Stimulated activated naive CD8-positive, alpha-beta T cell treated with anti-CD3 and anti-CD28 coated beads, Interleukin-15, amount 100 ng/mL, for 72 hours (primary cell): ENCODE measurements around the gene STK24.

Source experiments
- ATAC-seq: fragments of 150-1000 bp; cut with Tn5 transposase; 2 replicates; pipeline ENCODE4 v1.10.0; 2021; ENCODE audit warnings: mild to moderate bottlenecking, moderate library complexity
- DNase-seq, 2 donors: peaks; one replicate each; pipeline ENCODE4 v3.0.0; 2021 to 2022
- H3K27ac Mint-ChIP-seq, 2 donors: one replicate each; pipeline ENCODE4 v1.8.0; 2022; ENCODE audit warnings: mild to moderate bottlenecking in 2 of 2, mixed read lengths in 2 of 2, moderate library complexity in 2 of 2
- H3K27me3 Mint-ChIP-seq: one replicate; pipeline ENCODE4 v1.8.0; 2022; ENCODE audit warnings: mixed read lengths
- H3K4me1 Mint-ChIP-seq: one replicate; pipeline ENCODE4 v1.8.0; 2022; ENCODE audit warnings: mild to moderate bottlenecking, mixed read lengths
- H3K4me3 Mint-ChIP-seq, 2 donors: one replicate each; pipeline ENCODE4 v1.8.0; 2022; ENCODE audit warnings: mild to moderate bottlenecking in 2 of 2, mixed read lengths in 2 of 2, moderate library complexity in 1 of 2
- H3K9me3 Mint-ChIP-seq, 2 donors: one replicate each; pipeline ENCODE4 v1.8.0; 2022; ENCODE audit warnings: mixed read lengths in 2 of 2

The STK24 gene

DNA sequence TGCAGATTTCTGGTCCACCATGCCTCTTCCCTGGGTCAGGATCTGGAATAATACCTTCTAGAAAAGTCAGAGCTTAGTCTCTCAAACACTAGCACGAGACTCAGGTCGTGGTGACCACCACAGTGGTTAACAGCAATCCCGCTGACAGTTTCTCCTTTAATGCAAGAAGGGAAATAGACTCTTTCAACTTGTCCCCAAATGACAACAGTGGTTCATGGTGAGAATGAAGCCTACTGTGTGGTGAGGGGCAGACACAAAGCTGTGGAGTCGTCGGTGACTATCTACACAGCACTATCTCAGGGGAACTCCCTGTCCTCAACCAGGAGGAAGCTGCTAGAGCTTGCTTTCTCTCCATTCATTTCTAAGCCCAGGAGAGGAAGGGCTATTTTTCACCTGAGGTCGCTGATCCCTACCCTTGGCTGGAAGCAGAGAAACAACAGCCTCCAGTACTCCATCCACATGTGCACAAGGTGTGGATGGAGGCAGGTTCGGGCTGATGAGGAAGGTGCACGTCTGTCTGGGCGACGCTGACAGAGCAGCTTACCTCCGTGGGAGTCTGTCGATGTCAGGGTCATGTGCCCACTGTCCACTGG, 72.4 kb downstream of the STK24 start:
- ATAC-seq, result peak; percentile 100
- Mint-ChIP-seq H3K4me1 (peaks cover 89% of the 10 kb centered on the region), H3K27me3 (no peaks in the 10 kb centered on the region), H3K9me3 (no peaks in the 10 kb centered on the region), H3K27ac (peak overlapping the region in 1 of 2 donors; percentile 34), H3K4me3 (peak overlapping the region; percentile 33 to 48)
- peak; percentile 52 to 79 for DNase-seq

DNA sequence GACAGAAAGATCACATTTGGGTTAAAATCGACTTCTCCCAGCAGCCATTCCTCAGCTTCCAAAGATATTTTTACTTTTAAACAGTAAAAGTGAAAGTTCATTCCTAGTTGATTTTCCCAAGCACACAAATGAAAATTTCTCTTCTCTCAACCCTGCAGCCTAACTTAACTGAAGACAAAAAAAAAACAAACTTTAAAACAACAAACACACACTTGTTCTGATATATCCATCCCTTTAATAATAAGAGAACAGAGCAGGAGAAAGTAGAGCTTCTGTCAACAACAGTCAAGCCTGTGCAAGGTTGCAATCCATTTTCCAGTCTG, 72.9 kb downstream of the STK24 start:
- H3K4me3 Mint-ChIP-seq, result no peak overlapping the region
- peaks cover 84% of the 10 kb centered on the region for H3K4me1 Mint-ChIP-seq
- ATAC-seq, result no peak
- no peak for DNase-seq
- no peaks in the 10 kb centered on the region for H3K27me3 Mint-ChIP-seq
- H3K9me3 Mint-ChIP-seq, result no peaks in the 10 kb centered on the region
- H3K27ac Mint-ChIP-seq, result no peak overlapping the region

DNA sequence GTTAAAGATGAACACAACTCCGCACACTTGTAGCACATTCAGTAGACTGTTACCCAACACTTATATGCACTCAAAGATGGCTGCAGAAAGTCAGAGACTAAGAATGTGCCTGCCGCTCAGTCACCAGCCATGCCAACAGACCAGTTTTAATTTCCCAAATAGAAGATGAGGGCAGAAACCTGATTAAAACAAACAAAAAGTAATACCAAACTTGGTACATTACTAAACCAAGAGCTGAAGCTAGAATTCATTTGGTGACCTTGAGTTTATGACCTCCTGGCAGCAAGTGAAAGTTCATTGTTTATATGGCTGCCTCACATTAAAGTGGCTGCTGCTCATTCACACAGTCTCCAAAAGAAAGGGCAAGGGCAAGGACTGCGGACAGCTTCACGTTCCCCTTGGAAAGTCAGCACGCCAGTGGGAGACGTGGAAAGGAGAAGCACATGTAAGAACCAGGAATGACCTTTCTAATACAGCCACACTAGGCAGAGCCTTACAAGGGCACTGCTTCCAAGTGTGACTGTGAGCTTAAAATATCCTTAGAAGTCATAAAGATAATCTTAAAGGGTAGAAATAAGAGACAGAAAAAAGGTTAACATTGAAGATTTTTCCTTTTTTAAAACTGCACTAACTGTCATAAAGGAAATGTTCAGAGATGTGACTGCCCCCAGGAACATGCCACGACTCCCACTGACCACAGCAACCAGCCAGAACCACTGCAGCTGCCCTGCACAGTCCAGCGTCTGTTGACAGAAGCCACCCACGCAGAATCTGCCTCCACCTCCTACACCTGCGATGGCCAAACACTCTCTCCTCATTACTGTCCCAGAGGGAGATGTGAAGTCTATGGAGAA, 73.5 kb downstream of the STK24 start:
- Mint-ChIP-seq H3K9me3 (no peaks in the 10 kb centered on the region), H3K27ac (no peak overlapping the region), H3K27me3 (no peaks in the 10 kb centered on the region), H3K4me1 (peaks cover 82% of the 10 kb centered on the region), H3K4me3 (no peak overlapping the region)
- DNase-seq (no peak), ATAC-seq (no peak)

DNA sequence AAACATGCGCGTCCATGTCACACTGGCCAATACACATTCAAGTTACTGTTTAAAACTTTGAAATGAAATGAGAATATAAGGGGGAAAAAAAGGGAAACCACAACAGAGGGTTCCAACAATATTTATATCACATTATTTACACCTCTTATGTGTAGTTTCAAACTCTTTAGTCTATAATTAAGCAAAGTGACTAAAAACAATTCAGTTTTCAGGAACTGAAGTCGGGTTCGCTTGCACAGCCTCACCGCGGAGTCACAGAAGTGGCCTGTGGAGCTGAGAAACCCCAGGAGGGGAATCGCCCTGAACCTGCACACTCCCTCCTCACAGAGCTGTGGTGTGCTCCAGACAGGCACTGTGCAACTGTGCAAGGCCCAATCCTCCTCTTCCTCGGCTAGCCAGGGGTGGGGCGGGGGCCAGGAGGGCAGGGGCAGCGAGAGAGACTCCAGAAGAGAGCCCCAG, 75.9 kb downstream of the STK24 start:
- no peak overlapping the region for H3K4me3 Mint-ChIP-seq
- ATAC-seq (no peak), DNase-seq (no peak)
- H3K27ac Mint-ChIP-seq, result no peak overlapping the region
- H3K9me3 Mint-ChIP-seq, result no peaks in the 10 kb centered on the region
- H3K27me3 Mint-ChIP-seq, result no peaks in the 10 kb centered on the region
- H3K4me1 Mint-ChIP-seq, result peaks cover 82% of the 10 kb centered on the region

DNA sequence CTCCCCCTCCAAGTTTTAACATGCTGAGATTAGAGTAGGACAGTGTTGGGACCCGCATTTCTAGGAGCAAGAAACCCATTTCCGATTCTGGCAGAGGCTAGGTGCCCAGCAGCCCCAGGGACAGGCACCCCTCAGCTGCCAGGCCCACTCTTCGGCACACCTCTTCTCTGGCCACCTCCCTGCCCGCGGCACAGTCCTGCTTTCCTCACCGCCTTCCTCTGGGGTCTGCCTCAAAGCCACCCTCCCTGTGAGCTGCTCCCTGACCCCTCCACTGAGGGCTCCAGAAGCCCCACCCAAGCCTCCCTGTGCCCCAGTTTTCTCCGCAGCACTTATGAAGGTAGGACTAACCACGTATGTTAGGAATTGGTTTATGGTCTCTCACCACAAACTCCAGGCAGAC, 79.9 kb downstream of the STK24 start:
- peaks cover 68% of the 10 kb centered on the region for H3K4me1 Mint-ChIP-seq
- ATAC-seq (no peak), DNase-seq (no peak)
- peak overlapping the region in 1 of 2 donors; percentile 96 for H3K27ac Mint-ChIP-seq
- H3K4me3 Mint-ChIP-seq, result no peak overlapping the region
- H3K9me3 Mint-ChIP-seq, result no peaks in the 10 kb centered on the region
- no peaks in the 10 kb centered on the region for H3K27me3 Mint-ChIP-seq

DNA sequence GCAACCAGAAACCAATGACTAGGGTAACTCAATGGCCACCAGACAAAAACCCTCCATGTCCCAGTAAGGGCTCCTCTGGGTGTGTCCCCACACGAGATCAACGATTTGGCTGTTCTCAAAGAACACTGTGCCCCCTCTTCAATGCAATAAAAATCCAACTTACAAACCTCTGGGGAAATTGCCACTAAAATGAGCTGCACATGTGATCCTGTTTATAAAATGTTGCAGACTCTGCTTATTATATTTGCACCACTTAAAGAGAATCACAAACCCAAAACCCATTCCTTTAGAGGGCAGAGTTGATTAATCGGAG, 80.5 kb downstream of the STK24 start:
- no peak overlapping the region for H3K27ac Mint-ChIP-seq
- peaks cover 68% of the 10 kb centered on the region for H3K4me1 Mint-ChIP-seq
- H3K4me3 Mint-ChIP-seq, result no peak overlapping the region
- ATAC-seq, result no peak
- H3K9me3 Mint-ChIP-seq, result no peaks in the 10 kb centered on the region
- no peaks in the 10 kb centered on the region for H3K27me3 Mint-ChIP-seq
- DNase-seq, result no peak

DNA sequence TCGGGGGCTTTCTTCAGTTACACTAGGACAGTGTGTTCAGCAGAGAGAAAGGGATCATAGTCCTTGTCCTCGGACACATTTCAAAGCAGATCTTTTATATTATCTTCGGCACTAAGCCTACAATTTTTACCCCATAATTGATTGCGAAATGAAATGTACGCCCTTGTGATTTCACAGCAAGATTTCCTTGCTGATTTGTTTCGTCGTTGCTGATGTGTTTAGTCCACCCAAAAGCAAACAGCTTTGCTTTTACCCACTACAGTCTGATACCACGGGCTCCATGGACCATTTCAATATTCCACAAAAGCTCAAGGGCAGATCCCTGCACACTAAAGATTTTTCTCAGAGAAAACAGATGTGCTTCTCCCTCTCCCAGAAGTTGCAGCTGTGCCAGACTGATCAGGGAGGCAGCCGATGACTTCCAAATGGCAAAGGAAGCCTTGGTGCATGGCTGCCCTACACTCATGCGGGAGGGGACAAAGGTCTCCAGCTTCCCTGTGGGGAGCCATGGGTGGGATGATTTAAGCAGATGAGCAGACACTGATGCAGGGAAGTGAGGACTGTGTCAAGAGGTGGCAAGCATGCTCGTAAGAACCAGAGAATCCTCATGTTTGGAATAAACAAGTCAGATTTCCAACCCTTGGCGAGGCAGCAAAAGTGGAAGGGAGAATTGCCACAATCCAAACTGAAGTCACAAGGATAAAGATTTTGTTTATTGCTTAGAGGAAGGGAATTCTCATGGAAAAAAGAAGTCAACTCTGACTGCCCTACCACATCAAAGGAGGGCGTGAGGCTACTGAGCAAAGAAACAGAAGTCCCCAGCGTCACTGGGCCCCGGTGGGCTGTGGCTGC, 81.1 kb downstream of the STK24 start:
- H3K4me3 Mint-ChIP-seq, result no peak overlapping the region
- no peak for DNase-seq
- H3K27me3 Mint-ChIP-seq, result no peaks in the 10 kb centered on the region
- ATAC-seq, result no peak
- peaks cover 73% of the 10 kb centered on the region for H3K4me1 Mint-ChIP-seq
- H3K9me3 Mint-ChIP-seq, result no peaks in the 10 kb centered on the region
- H3K27ac Mint-ChIP-seq, result peak overlapping the region in 1 of 2 donors; percentile 8

DNA sequence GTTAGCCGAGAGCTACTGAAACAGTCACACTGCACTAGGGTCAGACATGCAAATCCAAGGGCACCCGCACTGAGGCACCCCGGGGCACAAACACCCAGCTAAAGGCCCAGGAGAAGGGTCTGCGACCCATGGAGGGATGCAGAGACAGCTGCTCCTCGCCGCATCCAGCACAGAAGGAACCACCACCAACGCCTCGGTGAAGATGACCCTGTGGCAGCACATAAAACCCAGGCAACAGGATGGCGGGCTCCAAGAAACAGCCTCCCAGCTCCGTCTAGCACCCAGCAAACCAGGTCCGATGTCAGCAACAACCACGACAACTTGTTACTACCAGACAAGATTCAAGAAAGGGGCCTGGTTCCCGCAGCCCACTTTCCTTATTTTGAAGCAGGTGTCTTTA, 82.1 kb downstream of the STK24 start:
- peaks cover 75% of the 10 kb centered on the region for H3K4me1 Mint-ChIP-seq
- H3K27me3 Mint-ChIP-seq, result no peaks in the 10 kb centered on the region
- H3K27ac Mint-ChIP-seq, result no peak overlapping the region
- DNase-seq, result no peak
- ATAC-seq, result no peak
- H3K9me3 Mint-ChIP-seq, result no peaks in the 10 kb centered on the region
- no peak overlapping the region for H3K4me3 Mint-ChIP-seq

DNA sequence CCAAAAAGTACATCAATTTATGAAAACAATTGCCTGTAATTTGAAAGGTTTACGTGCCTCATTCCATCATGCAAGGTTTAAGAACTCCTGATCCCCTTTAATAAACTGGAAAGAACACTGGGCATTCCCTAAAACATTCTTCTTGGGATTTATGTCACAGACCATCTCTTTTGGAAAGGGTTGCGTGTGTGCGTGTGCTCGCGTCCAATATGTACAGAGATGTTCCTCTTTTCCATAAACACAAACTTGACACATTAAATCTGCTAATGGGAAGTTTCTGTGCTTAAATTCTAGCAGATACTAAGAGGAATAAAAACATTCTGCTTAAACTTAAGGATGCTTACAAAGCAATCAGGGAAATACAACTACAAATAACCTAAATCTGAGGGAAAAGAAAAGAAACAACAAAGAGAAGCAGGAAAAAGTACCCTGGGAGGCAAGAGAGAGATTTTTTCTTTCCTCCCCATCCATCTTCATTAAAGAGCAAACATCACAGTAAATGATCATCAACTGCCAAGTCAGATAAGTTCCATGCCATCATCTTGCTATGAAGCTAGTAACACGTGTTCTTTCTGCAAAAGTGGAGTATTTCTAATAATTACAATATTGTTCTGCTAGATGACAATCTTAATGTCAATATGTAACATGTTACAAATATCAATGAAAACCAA, 83.7 kb downstream of the STK24 start:
- no peaks in the 10 kb centered on the region for H3K9me3 Mint-ChIP-seq
- H3K27ac Mint-ChIP-seq, result no peak overlapping the region
- peaks cover 85% of the 10 kb centered on the region for H3K4me1 Mint-ChIP-seq
- ATAC-seq (no peak), DNase-seq (no peak)
- H3K27me3 Mint-ChIP-seq, result no peaks in the 10 kb centered on the region
- no peak overlapping the region for H3K4me3 Mint-ChIP-seq

DNA sequence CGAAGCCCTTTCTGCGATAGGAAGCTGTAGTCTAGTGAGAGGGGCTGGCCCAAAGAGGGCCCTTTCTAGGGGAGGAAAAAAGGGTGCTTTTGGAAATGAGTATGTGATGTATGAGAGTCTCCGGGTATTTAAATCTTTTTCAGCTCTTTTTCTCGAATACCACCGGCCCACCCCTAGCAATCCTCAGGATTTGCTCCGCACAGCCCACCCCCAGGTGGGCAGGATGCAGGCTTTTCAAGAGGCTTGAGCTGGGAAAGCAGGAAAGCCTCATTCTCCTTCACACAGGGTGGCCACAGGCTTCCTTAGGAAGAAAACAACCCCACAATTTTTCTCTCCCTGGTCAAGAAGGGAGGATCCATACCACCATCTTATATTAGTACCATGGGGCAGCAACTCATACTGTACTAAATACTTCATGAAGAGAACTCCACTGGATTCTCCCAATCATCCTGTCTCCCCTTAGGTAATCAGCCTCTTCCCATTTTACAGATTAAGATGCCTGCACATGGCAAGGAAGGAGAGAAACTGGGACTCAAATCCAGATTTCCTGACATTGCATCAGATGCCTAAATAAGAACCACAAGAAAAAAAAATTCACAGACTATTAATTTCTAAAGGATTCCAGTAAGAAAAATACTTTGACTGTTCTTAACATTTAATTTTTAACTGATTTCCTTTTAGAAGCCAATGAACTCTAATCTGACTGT, 84.4 kb downstream of the STK24 start:
- Mint-ChIP-seq H3K4me1 (peaks cover 83% of the 10 kb centered on the region), H3K4me3 (no peak overlapping the region), H3K27me3 (no peaks in the 10 kb centered on the region), H3K9me3 (no peaks in the 10 kb centered on the region), H3K27ac (peak overlapping the region; percentile 8 to 70)
- DNase-seq (no peak), ATAC-seq (no peak)

DNA sequence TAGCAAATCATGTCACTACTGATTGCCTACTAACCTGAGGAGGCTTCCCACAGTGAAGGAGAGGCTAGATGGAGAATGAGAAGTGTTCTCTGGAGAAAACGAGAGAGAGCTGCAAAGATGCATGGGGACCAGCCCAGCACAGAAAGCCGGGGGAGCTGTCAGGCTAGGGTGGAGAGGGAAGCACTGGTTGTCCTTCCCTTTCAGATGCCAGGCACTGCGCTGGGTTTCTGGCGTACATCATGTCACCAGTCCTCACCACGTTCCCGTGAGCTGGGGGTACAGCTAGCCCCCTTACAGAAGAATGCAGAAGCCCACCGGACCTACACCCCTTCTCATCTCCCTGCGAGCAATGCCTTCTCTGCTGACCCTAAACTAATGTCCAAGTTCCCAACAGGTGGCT, 86.0 kb downstream of the STK24 start:
- Mint-ChIP-seq H3K27me3 (no peaks in the 10 kb centered on the region), H3K4me1 (peaks cover 83% of the 10 kb centered on the region), H3K4me3 (no peak overlapping the region), H3K9me3 (no peaks in the 10 kb centered on the region), H3K27ac (no peak overlapping the region)
- DNase-seq, result no peak
- no peak for ATAC-seq

DNA sequence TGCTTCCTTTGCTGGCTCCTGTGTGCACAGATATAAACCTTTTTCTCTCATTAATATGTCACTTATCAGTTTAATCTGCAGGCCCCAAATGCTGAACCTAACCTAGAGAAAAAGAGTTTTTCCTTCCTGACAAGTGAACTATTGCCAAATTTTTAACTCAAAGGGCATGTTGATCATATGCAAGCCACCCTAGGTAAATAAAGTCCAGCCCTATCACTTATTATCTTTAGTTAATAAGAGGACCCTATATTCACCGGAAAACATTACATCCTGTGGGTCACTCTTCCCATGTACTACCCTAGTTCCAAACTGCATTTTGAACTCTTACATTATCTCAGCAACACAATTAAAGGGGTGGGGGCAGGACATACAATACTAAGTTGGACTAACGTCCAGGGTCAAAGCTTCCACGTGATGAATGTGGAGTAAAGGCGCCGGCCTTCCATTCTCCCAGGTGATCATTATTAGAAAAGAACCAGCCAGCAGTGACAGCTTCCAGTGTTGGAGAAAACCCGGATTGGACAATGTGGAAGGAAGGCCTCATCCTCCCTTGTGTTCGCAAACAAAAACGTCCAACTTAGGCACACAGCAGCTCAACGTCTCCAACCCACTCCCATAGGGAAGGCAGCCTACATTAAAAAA, 86.6 kb downstream of the STK24 start:
- Mint-ChIP-seq H3K27me3 (no peaks in the 10 kb centered on the region), H3K4me1 (peaks cover 86% of the 10 kb centered on the region), H3K9me3 (no peaks in the 10 kb centered on the region), H3K4me3 (no peak overlapping the region), H3K27ac (no peak overlapping the region)
- no peak for DNase-seq
- no peak for ATAC-seq

DNA sequence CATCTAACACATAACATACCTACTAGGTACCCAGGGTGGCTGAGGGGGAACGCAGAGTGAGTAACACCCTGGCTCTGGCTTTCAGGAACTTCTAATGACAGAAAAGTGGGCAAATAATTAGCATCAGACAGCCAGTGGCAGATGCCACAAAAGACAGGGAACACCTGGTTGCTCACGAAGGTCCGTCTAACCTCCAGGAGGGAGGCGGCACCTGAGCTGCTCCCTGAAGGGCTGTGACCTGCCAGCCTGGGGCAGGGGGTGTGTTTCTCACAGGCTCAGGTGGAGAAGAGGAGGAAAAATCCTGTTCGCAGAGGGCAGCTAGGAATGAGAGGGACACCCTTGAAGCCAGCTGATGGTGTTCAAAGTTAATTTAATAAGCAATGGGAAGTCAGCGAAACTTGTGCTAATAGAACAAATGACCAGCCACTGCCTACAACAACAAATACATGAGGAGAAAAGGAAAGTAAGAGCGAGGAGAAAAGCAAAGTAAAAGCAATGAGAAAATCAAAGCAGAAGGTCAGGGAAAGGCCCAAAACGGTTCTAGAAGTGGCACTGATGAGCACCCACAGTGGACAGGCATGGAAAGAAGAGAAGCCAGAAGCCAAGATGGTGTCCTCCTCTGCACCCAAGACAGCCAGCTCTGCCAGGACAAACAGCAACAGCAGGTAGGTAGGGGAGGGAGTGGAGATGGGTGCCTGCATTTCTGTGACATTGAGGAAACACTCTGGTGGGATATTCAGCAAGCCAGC, 87.3 kb downstream of the STK24 start:
- no peak overlapping the region for H3K4me3 Mint-ChIP-seq
- H3K9me3 Mint-ChIP-seq, result no peaks in the 10 kb centered on the region
- H3K27me3 Mint-ChIP-seq, result no peaks in the 10 kb centered on the region
- H3K27ac Mint-ChIP-seq, result no peak overlapping the region
- ATAC-seq, result no peak
- no peak for DNase-seq
- peaks cover 90% of the 10 kb centered on the region for H3K4me1 Mint-ChIP-seq

DNA sequence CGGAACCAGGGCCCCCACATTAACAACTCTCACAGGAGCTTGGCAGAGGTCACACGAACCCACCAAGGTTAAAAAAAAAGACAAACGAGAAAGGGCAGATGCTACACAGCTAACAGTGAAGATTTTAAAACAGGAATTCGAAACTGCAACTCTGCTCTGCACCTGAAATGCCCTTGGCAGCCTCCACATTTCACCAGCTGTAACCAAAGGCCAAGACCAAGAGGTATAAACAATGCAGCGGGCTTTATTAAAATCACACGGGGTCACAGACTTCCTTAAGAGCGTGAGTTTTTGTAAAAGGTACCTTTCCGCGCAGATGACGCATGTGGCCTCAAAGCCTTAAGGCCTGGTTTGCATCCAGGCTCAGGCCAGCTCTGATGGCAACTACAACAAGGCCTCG, 88.2 kb downstream of the STK24 start:
- Mint-ChIP-seq H3K9me3 (no peaks in the 10 kb centered on the region), H3K4me3 (no peak overlapping the region), H3K27ac (peak overlapping the region in 1 of 2 donors; percentile 57), H3K4me1 (peaks cover 97% of the 10 kb centered on the region), H3K27me3 (no peaks in the 10 kb centered on the region)
- ATAC-seq, result no peak
- no peak for DNase-seq
